Right cardiac atrium (tissue), 5 donors: ENCODE results near the gene MRPL4. TPM values are rescaled to one million over a fixed set of nuclear protein-coding genes. Genes with fewer than 3 reads are reported as not detected.

Experiments used
- ATAC-seq, 2 donors: fragments of 200-7000 bp; cut with Tn5 transposase; one replicate each; pipeline versions ENCODE4 v1.8.0 to v1.9.1; 2020; ENCODE audit warnings: moderate library complexity in 2 of 2, mild to moderate bottlenecking in 1 of 2
- DNase-seq, 3 donors: peaks; one replicate each; pipeline ENCODE4 v3.0.0-alpha.2; 2020
- H3K27ac ChIP-seq: one replicate; pipeline ENCODE4 v1.5.1; 2013; ENCODE audit warnings: mild to moderate bottlenecking, low read length, control low read depth, moderate library complexity
- H3K27me3 ChIP-seq: one replicate; pipeline ENCODE4 v1.6.1; 2013; ENCODE audit not compliant: control insufficient read depth, insufficient read depth
- H3K4me1 ChIP-seq: one replicate; pipeline ENCODE4 v1.6.1; 2013; ENCODE audit warnings: low read length; ENCODE audit not compliant: control insufficient read depth, insufficient read depth
- H3K4me3 ChIP-seq: one replicate; pipeline ENCODE4 v1.5.1; 2013; ENCODE audit warnings: low read length, control low read depth
- H3K9me3 ChIP-seq: one replicate; pipeline ENCODE4 v1.6.1; 2013; ENCODE audit warnings: low read length; ENCODE audit not compliant: control insufficient read depth
- WGBS: extraction: QIAGEN DNeasy Blood & Tissue Kit; methylation state at CpG from one replicate; pipeline ENCODE4 v1.1.7; 2013; 5-methylcytosine and 5-hydroxymethylcytosine counted together
- intact Hi-C, 4 donors: fragments of 100-400 bp; cut with DNase I; formaldehyde crosslinking; loops; one replicate each; pipeline versions ENCODE4 v1.11.0 to v1.14.0; 2022 to 2023
- polyA plus RNA-seq: library from polyadenylated mRNA; stranded (reverse); fragments of 200-250 nt; gene quantifications from one replicate; pipeline ENCODE4 v1.2.3, GENCODE V29; 2013
- total RNA-seq, 4 donors: library from RNA; stranded (reverse); fragmentation: NEBNext Ultra II Directional; extraction: Animal tissue kit (Norgen Biotek cat#: 25700); gene quantifications; one replicate each; pipeline ENCODE4 v1.2.1, GENCODE V29; 2021
- donor health status: healthy with polysubstance abuse.
- donor health status: DM: no; HTN: yes; CAD: no.
- donor health status: DM: no; HTN: no; CAD: no.
- donor health status: DM: no; HTN: yes; CAD: no; lungs with severe emphysema.
- donor health status: DM: yes; HTN: yes; CAD: no.

Gene MRPL4
- total and polyA plus RNA-seq, 5 donors, result 54.1 to 66.6 (median 64.2) TPM

DNA sequence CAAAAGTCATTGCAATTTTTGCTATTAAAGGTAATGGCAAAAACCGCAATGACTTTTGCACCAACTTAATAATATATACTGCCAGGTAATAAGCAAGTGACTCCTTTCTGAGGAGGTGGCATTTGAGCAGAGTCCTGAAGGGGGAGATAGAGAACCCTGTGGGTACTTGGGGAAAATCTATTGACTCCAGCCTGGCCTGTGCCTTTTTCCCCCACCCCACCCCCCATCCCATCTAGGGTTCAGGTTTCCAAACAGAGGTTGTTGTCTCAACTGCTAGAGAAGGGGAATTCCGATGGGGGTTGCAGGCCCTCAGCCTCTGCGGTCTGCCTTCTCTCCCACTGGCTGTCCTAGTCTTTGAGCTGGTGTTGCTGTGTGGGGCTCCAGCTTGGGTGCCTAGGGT, 32.3 kb upstream of the MRPL4 start:
- Histone ChIP-seq H3K4me3 (no peak overlapping the region), H3K4me1 (no peaks in the 10 kb centered on the region), H3K9me3 (no peaks in the 10 kb centered on the region), H3K27ac (no peak overlapping the region), H3K27me3 (no peaks in the 10 kb centered on the region)
- 51% methylated on average over 3 of the region's 3 CpGs for WGBS
- DNase-seq (no peak), ATAC-seq (peak in 1 of 2 donors; percentile 8)
- intact Hi-C loops, result no loop called here

DNA sequence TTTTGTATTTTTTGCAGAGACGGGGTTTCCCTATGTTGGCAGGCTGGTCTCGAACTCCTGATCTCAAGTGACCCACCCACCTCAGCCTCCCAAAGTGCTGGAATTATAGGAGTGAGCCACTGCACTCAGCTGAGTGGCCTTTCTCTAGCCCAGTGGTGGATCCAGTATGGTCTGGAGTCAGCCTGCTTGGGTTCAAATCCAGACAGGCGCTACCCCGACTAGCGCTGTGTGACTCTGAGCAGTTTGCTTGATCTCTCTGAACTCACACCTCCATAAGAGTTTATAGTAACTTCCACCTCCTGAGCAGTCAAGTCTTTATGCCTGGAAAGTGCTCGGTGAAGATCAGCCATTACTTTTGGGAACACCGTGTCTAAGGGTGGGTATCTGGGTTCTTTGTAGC, 31.3 kb upstream of the MRPL4 start:
- no peaks in the 10 kb centered on the region for H3K9me3 ChIP-seq
- 85% methylated on average over 7 of the region's 7 CpGs for WGBS
- ATAC-seq (no peak), DNase-seq (no peak)
- H3K4me1 ChIP-seq, result no peaks in the 10 kb centered on the region
- no peak overlapping the region for H3K4me3 ChIP-seq
- intact Hi-C loops, result no loop called here
- no peak overlapping the region for H3K27ac ChIP-seq
- no peaks in the 10 kb centered on the region for H3K27me3 ChIP-seq

DNA sequence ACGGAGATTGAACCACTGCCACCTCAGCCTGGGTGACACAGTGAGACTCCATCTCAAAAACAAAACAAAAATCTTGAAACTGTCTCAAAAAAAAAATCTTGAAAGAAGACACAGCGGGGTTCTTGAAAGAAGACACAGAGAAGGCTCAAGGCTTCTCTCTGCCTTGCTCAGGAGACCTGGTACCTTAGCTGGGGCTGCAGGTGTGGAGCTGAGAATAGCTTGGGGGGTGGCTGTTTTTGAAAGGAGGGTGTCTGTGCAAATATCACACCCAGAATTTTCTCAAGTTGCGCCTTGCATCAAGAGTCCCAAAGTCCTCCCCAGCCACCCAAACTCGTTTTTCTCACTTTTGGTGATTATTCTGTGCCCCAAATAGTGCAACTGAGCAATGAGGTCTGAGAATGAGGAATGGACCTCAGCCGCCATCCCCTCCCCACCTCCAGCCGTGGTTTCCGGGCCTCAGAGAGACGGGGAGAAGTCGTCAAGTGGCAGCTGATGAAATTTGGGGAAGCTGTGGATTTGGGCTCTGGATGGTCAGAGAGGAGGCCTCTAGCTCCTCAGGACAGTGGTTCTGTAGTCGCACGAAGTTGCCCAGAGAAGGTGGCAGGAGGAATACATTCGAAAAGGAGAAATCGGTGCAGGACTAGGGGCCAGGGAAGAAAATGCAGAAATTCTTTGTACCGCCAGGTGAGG, 29.7 kb upstream of the MRPL4 start:
- intact Hi-C loops, result no loop called here
- Histone ChIP-seq H3K27ac (no peak overlapping the region), H3K4me3 (no peak overlapping the region), H3K27me3 (no peaks in the 10 kb centered on the region), H3K9me3 (no peaks in the 10 kb centered on the region), H3K4me1 (peaks cover 3% of the 10 kb centered on the region)
- no peak for ATAC-seq
- 77% methylated on average over 14 of the region's 14 CpGs for WGBS
- DNase-seq, result no peak

DNA sequence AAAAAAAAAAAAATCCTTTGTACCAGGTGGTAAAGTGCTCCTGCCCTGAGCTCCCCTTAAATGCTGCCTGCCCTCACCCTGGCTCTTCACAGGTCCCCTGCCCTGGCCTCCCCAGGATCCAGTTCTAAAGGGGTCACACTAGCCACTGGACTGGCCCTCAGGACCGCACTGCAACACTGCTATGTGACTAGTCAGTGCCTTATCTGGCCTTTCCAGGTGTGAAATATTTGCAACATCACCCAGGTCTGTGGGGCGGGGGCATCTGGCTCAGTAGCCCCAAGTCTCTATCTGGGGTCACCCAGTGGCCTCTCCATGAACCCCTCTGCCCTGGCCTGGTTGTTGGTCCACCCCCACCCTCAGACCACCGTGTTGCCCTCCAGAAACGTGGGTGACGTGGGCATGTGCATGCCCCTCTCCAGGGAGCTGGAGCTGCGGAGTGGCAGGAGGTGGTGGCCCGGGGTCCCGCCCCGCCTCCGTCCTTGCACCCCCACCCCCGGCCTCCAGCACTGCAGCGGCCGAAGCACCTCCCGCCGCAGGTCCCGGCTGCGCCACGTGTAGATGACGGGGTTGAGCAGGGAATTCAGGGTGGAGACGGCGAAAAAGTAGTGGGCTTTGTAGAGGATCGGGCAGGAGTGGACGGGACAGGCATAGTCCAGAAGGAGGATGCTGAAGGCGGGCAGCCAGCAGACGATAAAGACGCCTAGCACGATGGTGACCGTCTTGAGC, 28.4 kb upstream of the MRPL4 start:
- no peak for DNase-seq
- no peak overlapping the region for H3K4me3 ChIP-seq
- H3K9me3 ChIP-seq, result no peaks in the 10 kb centered on the region
- H3K27me3 ChIP-seq, result no peaks in the 10 kb centered on the region
- intact Hi-C loops, result no loop called here
- H3K4me1 ChIP-seq, result peaks cover 3% of the 10 kb centered on the region
- ATAC-seq, result no peak
- H3K27ac ChIP-seq, result no peak overlapping the region
- WGBS, result 95% methylated on average over 28 of the region's 28 CpGs

DNA sequence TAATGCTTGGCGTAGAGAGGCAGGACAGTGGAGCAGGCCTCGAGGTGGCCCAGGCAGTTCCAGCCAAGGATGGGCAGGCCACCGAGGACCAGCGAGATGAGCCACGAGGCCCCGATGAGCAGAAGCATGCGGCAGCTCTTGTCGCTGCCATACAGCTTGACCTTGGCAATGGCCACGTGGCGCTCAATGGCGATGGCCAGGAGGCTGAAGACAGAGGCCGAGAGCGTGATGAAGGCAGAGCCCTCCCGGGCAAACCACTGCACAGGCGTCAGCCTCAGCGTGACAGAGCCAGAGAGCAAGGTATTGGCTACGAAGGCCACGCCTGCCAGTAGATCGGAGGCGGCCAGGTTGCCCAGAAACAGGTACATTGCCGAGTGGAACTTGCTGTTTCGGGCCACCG, 27.7 kb upstream of the MRPL4 start:
- Histone ChIP-seq H3K27me3 (no peaks in the 10 kb centered on the region), H3K4me3 (no peak overlapping the region), H3K4me1 (peaks cover 3% of the 10 kb centered on the region), H3K27ac (no peak overlapping the region), H3K9me3 (no peaks in the 10 kb centered on the region)
- intact Hi-C loops, result no loop called here
- ATAC-seq (no peak), DNase-seq (peak in 2 of 3 donors; percentile 24 to 64)
- WGBS, result 96% methylated on average over 23 of the region's 23 CpGs

DNA sequence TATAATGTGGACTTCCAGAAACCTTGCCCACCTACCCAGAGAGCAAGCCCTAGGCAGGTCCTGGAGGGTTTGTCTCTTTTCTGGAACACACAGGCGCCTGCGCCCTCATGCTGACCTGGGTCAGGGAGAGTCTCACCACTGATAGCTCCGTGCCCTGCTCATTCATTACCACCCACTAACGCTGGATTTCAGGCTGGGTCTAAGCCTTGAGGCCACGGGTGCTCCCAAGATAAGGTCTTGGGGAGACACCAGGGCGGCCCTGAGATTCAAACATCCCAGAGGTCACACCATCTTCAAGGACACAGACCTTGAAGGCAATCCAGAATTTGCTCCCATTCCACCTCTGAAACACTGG, 26.0 kb upstream of the MRPL4 start:
- no peaks in the 10 kb centered on the region for H3K27me3 ChIP-seq
- H3K4me3 ChIP-seq, result no peak overlapping the region
- ATAC-seq (no peak), DNase-seq (peak; percentile 61 to 83 (median 83))
- intact Hi-C loops, result no loop called here
- WGBS, result 72% methylated on average over 6 of the region's 6 CpGs
- H3K9me3 ChIP-seq, result no peaks in the 10 kb centered on the region
- peak overlapping the region; percentile 78 for H3K27ac ChIP-seq
- peaks cover 5% of the 10 kb centered on the region for H3K4me1 ChIP-seq

DNA sequence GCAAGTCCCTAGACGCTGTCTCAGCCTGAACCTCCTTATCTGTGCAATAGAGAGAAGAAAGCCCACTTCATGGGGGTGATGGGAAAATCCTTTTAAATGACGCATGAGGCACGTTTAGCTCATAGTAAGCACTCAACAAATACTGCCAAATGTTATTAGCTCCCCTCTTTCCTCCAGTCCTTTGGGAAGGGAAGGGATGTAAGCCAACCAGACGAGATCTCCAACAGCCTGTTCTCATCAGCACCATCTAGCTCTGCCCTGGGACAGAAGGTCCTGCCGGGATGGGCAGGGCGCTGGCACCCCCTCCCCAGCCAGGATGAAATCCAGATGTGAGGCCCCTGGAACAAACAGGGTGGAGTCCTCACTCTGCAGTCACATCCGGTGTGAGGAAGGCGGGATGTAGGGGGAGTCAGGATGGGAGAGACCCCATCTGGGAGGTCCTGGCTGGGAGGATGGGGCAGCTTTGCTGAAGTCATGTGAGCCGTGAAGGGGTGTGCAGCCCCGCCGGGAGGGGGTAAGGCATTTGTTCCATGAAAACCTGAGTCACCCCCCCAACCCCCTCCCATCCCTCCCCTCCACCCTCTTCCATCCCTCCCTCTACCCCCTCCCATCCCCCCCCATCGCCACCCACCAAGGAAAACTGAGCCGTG, 25.5 kb upstream of the MRPL4 start:
- peaks cover 5% of the 10 kb centered on the region for H3K4me1 ChIP-seq
- intact Hi-C loops, result no loop called here
- H3K9me3 ChIP-seq, result no peaks in the 10 kb centered on the region
- ATAC-seq (peak; percentile 80 to 82), DNase-seq (peak; percentile 92 to 95 (median 94))
- 28% methylated on average over 13 of the region's 13 CpGs for WGBS
- no peak overlapping the region for H3K4me3 ChIP-seq
- peak overlapping the region; percentile 78 for H3K27ac ChIP-seq
- no peaks in the 10 kb centered on the region for H3K27me3 ChIP-seq

DNA sequence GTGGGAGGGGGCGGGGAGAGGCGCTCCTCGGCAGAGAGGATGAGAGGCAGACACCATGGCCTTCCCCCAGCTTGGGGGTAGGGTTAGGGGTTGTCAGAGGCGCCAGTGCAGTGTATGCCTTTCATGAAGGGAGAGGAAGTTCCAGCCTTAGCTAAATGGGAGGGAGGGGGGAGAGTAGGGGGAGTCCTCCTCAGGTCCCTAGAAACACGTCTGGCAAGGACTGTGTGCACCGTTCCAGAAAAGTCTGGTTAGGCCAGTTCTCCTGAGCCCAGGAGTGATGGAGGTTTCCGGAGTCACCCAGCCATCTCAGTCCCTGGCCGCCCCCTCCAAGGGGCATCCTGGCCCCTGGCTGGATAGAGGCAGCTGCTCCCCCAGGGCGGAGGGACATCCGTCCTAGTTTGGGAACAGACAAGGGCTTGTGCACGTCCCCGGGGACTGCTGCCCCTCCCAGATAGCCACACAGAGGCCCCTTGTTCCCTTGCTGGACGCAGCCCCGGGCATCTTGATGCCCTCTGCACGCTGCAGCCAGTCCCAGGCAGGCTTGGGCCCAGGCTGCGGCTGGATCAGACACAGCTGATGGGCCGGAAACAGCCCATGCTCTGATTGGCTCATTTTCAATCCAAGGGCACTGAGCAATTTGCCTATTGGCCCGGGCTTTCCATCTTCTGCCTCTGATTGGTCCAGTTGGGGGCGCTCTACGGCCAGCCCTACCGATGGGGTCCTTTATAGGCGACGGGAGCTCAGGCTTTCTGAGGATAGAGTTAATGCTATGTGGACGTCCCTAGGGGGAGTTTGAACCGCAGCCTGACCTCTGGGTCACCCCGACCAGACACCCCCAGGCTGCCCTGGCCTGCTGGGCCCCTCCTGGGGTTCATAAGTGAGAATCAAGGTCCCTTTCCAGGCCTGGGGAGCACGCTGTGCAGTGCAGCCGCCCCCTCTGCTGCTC, 24.7 kb upstream of the MRPL4 start:
- intact Hi-C loops, result no loop called here
- peak overlapping the region; percentile 60 for H3K27ac ChIP-seq
- peaks cover 5% of the 10 kb centered on the region for H3K4me1 ChIP-seq
- H3K4me3 ChIP-seq, result no peak overlapping the region
- DNase-seq (peak; percentile 84 to 87 (median 86)), ATAC-seq (peak; percentile 18 to 20)
- H3K27me3 ChIP-seq, result no peaks in the 10 kb centered on the region
- H3K9me3 ChIP-seq, result no peaks in the 10 kb centered on the region
- 54% methylated on average over 28 of the region's 28 CpGs for WGBS

DNA sequence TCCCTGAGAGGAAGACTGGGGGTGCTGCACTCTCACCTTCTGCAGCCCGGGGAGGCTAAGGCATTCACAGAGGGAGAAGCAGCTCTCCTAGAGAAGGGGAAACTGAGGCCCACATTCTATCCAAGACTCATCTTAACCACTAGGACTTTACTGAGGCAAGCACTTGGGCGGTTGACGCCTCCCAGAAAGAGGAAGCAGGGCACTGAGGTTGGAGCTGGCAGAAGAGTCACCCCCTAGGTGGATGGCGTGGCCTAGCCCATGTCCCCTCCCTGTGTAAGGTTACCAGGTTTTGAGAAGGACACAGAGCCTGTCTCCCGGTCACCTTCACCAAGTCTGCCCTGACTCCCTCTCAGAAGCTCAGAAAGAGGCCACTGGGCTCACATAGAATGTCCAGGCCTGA, 23.6 kb upstream of the MRPL4 start:
- intact Hi-C loops, result no loop called here
- H3K9me3 ChIP-seq, result no peaks in the 10 kb centered on the region
- DNase-seq (no peak), ATAC-seq (no peak)
- no peak overlapping the region for H3K4me3 ChIP-seq
- WGBS, result 81% methylated on average over 5 of the region's 5 CpGs
- H3K4me1 ChIP-seq, result peaks cover 5% of the 10 kb centered on the region
- no peaks in the 10 kb centered on the region for H3K27me3 ChIP-seq
- peak overlapping the region; percentile 51 for H3K27ac ChIP-seq

DNA sequence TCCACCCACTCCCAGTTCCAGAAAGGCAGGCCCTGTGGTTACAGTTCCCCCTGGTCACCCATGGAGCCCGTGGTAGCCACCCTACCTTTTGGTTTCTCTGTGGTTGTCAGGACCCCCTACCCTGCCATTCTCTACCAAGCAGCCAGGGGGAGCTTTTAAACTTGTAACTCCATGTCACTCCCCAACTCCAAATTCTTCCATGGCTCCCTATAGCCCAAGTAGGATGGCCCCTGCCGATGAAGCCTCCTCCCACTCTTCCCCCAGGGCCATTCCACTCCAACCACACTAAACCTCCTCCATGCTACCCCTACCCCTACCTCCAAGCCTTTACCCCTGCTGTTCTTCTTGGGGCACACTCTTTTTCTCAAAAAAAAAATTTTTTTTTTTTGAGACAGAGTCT, 23.1 kb upstream of the MRPL4 start:
- no peaks in the 10 kb centered on the region for H3K27me3 ChIP-seq
- peak overlapping the region; percentile 59 for H3K27ac ChIP-seq
- WGBS, result 41% methylated on average over 2 of the region's 2 CpGs
- ATAC-seq (no peak), DNase-seq (no peak)
- intact Hi-C loops, result no loop called here
- no peaks in the 10 kb centered on the region for H3K9me3 ChIP-seq
- H3K4me3 ChIP-seq, result no peak overlapping the region
- H3K4me1 ChIP-seq, result peaks cover 5% of the 10 kb centered on the region
